Suppressor macrophage (primary cell): Measurements from ENCODE around the gene IFT81.

Experiments used
- DNase-seq, 4 experiments: peaks; one replicate each; pipeline ENCODE4 v3.0.0-alpha.2; 2020 to 2022

The IFT81 gene

DNA sequence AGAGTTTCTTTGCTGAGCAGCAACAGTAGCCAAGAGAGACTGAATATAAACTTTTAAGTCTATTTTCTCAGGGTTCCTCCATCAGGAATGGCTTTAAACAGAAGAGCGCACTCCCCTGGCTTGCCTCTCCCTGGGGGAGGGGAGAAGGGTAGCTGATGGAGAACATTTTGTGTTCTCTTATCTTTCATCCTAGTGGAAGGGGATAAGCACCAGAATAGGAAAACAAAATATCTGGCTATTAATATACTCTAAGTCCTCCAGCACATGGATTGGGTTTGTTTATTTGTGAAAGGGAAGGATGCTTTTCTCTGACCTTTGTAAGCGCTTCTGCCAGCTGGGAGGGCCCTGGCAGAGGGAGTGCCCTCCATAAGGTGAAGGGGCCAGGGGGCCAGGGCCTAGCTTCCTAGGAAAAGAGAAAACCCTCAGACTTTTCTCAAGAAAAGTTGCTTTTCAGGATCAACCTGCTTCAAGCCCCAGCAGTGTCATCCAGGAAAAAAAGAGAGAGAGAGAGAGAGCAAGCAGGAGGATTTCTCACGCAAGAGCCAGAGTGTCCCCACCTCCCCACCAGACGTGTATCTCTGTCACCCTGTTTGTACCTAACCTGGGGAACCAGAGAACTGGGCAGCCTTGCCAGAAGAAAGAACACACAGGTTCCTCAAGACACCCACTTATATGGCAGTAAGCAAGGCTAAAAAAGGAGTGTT is 122.6 kb downstream of the IFT81 start:
- no peak for DNase-seq

DNA sequence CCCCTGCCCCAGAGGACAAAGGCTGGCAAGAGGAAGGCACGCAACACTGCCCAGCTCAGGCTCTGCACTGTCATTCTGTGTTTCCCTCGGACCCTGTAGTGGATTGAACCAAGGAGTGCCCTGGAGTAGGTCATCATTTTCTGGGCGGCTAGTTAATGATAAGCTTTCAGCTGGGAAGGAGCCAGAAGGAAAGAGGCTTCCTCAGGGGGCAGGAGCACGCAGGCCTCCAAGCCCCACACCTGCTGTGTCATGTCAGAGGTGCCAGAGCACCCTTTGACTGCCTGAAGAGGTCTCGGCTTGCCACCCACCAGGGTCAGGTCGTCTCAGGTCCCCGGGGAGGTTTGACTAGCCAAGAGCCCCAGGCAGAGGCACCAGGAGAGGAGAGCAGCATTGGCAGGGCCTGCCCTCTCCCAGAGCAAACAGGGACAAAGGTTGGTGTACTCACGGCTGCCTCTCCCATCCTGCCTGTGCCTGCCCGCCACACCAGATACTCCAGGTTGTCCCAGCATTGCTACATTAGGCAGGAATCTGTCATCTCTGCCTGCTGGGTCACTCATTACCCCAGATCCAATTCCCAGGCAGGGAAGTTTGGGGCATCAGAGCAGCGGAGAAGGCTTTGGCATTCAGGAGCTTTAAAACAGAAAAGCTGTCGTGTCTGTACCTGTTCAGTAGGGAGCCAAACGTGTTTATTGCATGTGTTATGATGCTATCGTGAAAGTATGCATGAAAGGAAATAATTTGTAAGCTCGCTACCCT is 123.4 kb downstream of the IFT81 start:
- no peak for DNase-seq

DNA sequence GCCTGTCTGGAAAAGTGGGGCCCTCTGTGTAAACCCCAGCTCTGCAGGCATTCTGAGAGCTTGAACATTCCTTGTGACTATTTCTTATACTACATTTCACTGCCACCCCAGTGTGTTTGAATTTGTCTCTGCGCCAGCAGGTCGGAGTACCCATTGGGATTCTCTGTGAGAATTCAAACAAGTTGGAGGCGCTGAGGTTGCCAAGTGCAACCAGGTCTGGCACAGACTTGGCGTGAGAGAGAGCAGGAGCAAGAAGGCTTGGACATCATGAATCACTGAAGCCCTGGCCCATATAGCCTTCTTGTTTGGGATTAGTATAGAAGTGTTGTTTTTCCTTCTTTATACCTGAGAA is 123.9 kb downstream of the IFT81 start:
- DNase-seq, result no peak

DNA sequence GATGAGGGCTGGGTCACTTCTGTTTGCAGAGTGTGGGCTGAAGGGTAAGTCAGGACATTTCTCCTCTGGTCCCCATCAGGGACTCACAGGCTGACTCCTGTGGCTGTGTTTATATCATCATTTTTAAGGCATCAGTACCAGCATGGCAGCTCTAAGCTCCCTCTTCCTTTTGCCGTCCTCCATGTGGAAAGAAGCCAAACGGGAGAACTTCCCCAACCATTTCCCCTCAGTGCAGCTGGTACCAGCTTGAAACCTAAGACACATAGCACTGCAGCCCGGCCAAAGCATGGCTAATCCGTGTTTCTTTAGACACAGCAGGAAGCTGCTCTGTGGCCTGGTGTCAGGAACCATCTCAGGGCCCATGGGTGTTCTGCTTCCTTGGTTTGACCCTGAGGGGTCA is 124.9 kb downstream of the IFT81 start:
- peak; percentile 57 to 68 (median 65) for DNase-seq

DNA sequence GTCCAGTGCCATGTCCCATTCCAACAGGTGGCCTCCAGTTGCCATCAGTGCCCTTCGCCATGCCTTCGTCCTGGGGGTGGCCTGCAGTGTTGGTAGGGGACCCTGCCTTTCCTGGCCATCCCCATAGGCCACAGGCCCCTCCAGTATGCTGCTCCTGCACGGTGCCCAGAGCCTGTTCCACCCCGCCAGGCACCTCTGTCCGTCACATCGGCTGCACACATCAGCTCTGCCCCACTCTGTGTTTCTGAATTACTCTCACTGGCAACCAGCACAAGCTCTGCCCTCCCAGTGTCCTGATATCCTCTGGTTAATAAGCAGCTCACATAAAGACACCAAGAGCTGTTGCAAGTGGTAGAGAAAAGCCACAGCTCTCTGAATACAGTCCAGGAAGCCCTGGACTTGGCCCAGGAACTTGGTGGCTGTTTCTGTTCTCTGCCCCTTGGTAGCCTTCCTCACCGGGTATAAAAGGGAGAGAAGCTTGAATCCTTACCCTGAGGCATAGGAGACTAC is 125.6 kb downstream of the IFT81 start:
- peak in 1 of 4 experiments; percentile 14 for DNase-seq

DNA sequence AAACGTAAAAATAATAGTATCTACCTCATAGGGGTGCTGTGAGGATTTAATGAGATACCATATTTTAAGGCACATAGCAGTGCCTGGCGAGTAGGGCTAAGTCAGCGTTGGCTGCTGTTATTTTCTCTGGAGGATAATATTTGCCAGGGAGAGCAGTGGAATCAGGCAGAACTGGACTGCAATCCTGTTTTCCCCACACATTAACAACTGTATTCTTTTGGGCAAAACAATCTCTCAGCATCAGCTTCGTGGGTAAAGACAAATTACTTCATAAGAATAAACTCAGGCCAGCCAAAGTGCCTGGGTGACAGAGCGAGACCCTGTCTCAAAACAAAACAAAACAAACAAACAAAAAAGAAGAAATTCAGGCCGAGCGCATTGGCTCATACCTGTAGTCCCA is 127.2 kb downstream of the IFT81 start:
- DNase-seq, result no peak

DNA sequence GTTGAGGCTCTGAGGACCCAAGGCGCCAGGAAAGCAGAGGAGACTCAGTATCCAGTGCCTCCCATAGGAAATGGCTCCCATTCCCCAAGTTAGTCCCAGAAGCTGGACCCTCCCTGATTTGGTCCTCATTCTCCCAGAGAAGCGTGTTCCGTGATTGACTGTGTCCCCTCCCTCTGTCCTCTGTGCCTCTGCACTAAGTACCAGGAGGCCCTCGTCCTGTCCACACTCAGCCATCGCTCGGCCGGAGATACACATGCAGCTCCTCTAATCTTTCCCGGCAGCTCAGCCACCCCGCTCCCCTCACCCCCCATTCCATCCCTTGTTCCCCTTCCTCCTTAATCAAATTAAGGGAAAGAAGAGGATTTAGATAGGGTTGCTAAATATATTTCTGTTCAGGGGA is 128.6 kb downstream of the IFT81 start:
- no peak for DNase-seq

DNA sequence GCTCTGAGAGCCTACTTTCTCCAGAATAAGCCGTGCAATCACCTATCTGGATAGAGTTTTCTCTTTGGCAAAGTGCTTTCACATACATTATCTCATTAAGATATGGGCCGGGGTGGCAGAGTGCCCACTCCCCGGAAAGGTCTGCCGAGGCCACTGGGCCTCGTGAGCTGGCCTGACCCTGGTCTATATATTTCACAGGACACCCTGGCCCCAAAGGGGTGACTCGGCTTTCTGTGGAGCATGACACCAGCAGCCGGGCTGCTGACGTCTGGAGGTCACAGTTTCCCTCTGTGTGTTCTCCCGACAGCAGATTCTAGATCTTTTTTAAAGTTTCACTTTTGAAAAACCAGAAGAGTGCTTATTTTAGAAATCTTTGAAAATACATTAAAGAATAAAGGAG is 129.0 kb downstream of the IFT81 start:
- DNase-seq, result peak; percentile 80 to 90 (median 85)

DNA sequence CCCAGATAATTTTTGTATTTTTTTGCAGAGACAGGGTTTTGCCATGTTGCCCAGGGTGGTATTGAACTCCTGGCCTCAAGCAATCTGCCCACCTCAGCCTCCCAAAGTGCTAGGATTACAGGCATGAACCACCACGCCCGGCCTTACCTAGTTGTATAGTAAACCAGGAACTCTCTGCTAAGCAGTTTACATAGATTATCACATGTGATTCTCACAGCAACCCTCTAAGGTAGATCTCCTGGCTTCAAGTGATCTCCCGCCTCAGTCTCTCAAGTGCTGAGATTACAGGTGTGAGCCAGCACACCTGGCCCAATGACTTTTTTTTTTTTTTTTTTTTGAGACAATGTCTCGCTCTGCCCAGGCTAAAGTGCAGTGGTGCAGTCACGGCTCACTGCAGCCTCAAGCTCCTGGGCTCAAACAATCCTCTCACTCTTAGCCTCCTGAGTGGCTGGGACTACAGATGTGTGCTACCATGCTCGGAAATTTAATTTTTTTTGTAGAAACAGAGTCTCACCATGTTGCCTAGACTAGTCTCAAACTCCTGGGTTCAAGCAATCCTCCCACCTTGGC is 130.9 kb downstream of the IFT81 start:
- DNase-seq, result no peak

DNA sequence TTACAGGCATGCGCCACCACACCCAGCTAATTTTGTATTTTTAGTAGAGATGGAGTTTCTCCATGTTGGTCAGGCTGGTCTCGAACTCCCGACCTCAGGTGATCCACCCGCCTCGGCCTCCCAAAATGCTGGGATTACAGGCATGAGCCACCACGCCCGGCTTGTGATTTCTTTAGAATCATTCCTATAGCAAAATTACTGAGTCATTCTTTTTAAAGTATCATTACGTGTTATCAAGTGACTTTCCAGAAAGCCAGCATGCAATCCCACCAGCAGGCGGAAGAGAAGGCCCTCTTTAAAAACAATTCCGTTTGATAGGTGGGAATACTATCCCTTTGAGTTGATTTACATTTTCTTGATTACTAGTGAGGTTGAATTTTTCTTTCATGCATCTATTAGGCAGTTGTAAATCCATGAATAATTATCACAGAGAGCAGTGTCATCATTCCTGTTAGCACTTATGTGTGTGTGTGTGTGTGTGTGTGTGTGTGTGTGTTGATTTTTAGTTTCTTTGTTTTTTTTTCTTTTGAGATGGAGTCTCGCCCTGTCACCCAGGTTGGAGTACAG is 131.8 kb downstream of the IFT81 start:
- DNase-seq, result peak; percentile 41 to 60 (median 47)

DNA sequence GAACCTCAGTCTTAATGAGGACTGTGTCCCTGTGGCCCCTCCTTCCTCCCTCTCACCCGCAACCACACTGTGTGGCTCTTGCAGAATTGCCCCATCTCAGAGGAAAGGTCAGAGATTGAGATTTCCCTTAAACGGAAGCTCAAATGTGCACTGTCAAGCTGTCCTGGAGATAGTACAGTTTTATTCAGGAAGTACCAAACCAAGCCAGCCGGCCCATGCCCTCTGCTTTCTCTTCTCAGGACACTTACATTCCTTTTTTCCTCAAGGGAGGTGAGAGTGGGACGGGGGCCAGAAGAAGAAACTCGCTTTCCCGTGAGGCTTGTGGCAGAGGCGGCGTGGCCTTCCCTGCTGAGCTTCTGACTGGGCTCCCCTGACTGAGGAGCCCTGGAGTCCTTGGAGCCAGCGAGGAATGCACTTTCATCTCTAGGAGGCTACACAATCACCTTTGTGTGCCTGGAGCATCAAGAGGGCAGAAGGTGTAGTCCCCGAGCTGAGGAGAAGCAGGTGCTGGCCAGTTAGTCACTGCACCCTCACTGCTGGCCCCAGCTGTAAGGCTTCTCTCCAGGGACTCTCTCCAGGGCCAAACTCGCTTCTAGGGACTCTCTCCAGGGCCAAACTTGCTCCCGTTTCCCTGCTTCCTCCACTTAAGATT is 132.7 kb downstream of the IFT81 start:
- peak; percentile 88 to 96 (median 92) for DNase-seq

DNA sequence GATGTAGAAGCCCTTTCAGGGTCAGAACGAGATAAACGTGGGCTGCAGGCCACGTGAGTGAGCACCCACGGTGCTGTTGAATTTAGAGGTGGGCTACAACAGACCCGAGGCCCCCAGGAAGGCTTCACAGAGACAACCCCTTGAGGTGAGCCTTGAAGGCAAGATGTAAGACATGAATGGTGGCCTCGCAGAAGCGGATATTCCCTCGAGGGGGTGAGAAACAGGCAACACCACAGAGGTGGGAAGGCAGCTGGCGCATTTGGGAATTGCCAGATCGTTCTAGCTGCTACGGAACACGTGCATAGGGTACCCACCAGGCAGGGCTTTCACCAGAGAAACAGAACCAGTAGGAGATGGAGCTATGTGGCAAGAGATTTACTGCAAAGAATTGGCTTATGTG is 134.3 kb downstream of the IFT81 start:
- DNase-seq, result no peak

DNA sequence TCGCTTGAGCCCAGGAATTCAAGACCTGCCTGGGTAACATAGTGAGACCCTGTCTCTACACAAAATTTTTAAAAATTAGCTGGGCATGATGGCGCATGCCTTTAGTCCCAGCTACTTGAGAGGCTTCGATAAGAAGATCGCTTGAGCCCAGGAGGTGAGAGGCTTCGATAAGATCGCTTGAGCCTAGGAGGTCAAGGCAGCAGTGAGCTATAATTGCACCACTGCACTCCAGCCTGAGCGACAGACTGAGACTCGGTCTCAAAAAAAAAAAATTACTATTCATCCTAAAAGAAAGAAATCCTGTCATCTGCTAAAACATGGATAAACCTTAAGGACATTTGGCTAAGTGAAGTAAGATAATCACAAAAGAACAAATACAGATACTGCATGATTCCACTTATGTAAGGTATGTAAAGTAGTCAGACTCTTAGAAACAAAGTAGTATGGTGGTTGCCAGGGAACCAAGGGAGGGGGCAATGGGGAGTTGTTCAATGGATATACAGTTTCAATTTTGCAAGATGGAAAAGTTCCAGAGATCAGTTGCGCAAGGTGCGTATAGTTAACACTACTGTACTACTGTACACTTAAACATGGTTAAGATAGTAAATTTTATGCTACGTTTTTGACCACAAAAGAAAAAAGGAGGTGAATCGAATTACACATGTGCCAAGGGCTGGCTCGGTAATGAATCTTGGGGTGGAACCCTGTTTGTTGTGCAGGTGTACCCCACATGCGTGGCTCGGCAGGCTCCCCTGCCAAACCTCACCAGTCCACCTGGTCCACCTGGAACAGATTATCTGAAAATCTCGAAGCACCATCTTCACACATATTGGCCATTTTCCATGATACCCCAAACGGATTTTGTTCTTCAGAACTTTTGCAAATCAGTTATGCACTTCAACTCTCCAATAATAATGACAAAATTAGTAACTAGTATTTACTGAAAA is 138.6 kb downstream of the IFT81 start:
- no peak for DNase-seq

DNA sequence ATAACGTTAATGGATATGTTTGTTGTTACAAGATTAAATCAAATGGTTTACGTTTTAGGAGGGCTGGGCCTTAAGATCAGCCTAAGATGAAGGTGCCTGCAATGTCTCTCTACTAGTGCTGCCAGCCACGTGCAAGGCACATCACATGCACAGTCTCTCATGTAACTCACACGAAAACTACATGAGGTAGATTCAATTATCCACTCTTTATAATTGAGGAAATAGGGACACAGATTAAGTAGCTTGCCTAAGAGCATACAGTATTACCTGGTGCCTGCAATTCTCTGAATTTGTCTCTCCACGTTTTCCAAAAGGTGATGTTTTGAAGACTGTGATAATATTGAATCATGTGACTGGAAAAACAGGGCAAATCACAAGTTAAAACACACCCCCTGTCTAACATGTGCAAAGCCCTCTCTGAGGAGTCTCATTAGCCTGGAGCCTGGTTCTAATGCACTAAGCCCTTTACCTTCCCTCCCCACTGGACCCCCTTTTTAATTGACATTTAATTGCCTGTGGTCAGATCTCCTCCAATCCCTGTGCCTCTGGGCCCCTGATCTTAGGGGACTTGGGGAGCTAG is 142.3 kb downstream of the IFT81 start:
- DNase-seq, result no peak

DNA sequence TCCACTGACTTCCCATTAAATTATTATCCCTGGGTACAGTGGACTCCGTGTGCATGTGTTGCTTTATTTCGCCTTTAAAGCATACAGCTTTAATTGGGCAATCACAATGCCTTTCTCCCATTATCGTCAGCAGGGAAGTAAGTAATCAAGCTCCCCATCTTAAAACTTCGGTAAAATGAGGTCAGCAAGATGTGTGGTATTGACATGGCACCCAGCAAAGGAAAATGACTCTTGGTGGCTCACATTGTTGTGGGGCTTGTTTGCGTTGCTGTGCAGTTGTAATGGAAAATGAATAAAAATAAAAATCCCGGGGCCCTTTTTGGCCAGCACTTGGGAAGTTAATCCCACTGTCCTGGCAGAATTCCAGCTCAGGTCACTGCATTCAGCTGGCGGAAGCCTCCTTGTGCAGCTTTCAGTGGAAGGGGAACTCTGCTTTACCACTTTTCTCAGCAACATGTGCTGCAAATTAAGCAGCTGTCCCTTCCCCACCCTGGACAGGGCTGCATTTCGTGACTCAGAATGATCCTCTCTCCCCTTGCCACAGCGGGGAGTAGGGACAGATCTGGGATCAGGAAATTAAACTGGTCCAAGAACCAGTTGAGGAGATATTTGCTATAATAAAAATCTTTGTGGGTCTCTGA is 142.9 kb downstream of the IFT81 start:
- DNase-seq, result peak; percentile 64 to 85 (median 72)
